MM.1S (cell line): ENCODE measurements around the gene GALNS.

Experiments
- CTCF ChIP-seq: fragments of 300-600 bp; sonication (generic); IDR thresholded peaks from 2 replicates; pipeline ENCODE4 v1.5.1; 2016; ENCODE audit warnings: antibody characterized with exemption, low read length, mixed read lengths
- EZH2 ChIP-seq: fragments of 300-600 bp; sonication (generic); optimal IDR thresholded peaks from 2 replicates; pipeline ENCODE3; 2017; ENCODE audit warnings: low read depth, mild to moderate bottlenecking, antibody characterized with exemption, low read length, mixed read lengths
- EZH2phosphoT487 ChIP-seq: fragments of 300-600 bp; sonication (generic); IDR thresholded peaks from 2 replicates; pipeline ENCODE4 v1.6.1; 2018; ENCODE audit warnings: antibody characterized with exemption, low read length

- no peak for TF ChIP-seq CTCF
- no peak for TF ChIP-seq EZH2phosphoT487
- TF ChIP-seq EZH2 = no peak
Observed at GRCh38 chr16:88787579-88788314, 69.0 kb downstream of the GALNS start.
